OCI-LY7 (cell line): ENCODE measurements around the gene GAS7. TPM values are rescaled to one million over a fixed set of nuclear protein-coding genes. Genes with fewer than 3 reads are reported as not detected.

Experiments
- BruUV-seq: library from RNA; stranded (reverse); fragments of 400-500 nt; replicated peaks from 2 replicates; lab custom pipeline; 2021; lab: Mats Ljungman, UMichigan
- CTCF ChIA-PET: fragments of 300-600 bp; sonication (Branson Sonifier 250); formaldehyde crosslinking; loops from one replicate; lab custom pipeline; 2022; ENCODE audit warnings: antibody characterized with exemption; ENCODE audit not compliant: unreplicated experiment; lab: Charles Lee
- POLR2A ChIA-PET: fragments of 300-600 bp; sonication (Branson Sonifier 250); formaldehyde crosslinking; loops from one replicate; lab custom pipeline; 2022; ENCODE audit warnings: antibody characterized with exemption; lab: Charles Lee
- DNase-seq: peaks from one replicate; pipeline ENCODE4 v3.0.0-alpha.2; 2015; ENCODE audit warnings: low spot score
- H2AFZ ChIP-seq: fragments of 200-600 bp; sonication (generic), shearing (Covaris generic); 2 replicates; pipeline ENCODE4 v1.6.1; 2014; ENCODE audit warnings: mild to moderate bottlenecking, antibody characterized with exemption, low read length, moderate library complexity
- H3K27ac ChIP-seq: fragments of 200-600 bp; sonication (generic); 2 replicates; pipeline ENCODE4 v1.5.1; 2014; ENCODE audit warnings: mixed run types, low read depth, mild to moderate bottlenecking, moderate library complexity, low read length, inconsistent platforms; ENCODE audit not compliant: poor library complexity, severe bottlenecking
- H3K36me3 ChIP-seq: fragments of 200-600 bp; sonication (generic); 2 replicates; pipeline ENCODE4 v1.6.1; 2014; ENCODE audit warnings: mild to moderate bottlenecking, antibody characterized with exemption, low read length, moderate library complexity, mixed read lengths; ENCODE audit not compliant: insufficient read depth
- H3K4me1 ChIP-seq: fragments of 200-600 bp; sonication (generic); 2 replicates; pipeline ENCODE4 v1.5.1; 2014; ENCODE audit warnings: mild to moderate bottlenecking, low read length; ENCODE audit not compliant: insufficient read depth, poor library complexity, severe bottlenecking
- H3K4me2 ChIP-seq: fragments of 200-600 bp; sonication (generic); 2 replicates; pipeline ENCODE4 v1.6.1; 2014; ENCODE audit warnings: mild to moderate bottlenecking, low read length
- H3K4me3 ChIP-seq: fragments of 200-600 bp; sonication (generic); 2 replicates; pipeline ENCODE4 v1.5.1; 2014; ENCODE audit warnings: mild to moderate bottlenecking, low read depth, low read length; ENCODE audit not compliant: poor library complexity, severe bottlenecking
- H3K79me2 ChIP-seq: fragments of 200-600 bp; sonication (generic); 2 replicates; pipeline ENCODE4 v1.6.1; 2016; ENCODE audit warnings: low read depth, mild to moderate bottlenecking, low read length, moderate library complexity, mixed read lengths; ENCODE audit not compliant: insufficient read depth
- H3K9me2 ChIP-seq: fragments of 200-600 bp; sonication (generic); 2 replicates; pipeline ENCODE4 v1.6.1; 2016; ENCODE audit warnings: mild to moderate bottlenecking, low read length, mixed read lengths; ENCODE audit not compliant: insufficient read depth
- H3K9me3 ChIP-seq: fragments of 200-600 bp; sonication (generic); 2 replicates; pipeline ENCODE4 v1.6.1; 2014; ENCODE audit warnings: mild to moderate bottlenecking, mixed run types, low read length, mixed read lengths
- H4K20me1 ChIP-seq: fragments of 200-600 bp; sonication (generic); 2 replicates; pipeline ENCODE4 v1.6.1; 2014; ENCODE audit warnings: mild to moderate bottlenecking, antibody characterized with exemption, low read length, moderate library complexity, mixed read lengths; ENCODE audit not compliant: insufficient read depth
- CTCF ChIP-seq: fragments of 200-600 bp; sonication (generic); conservative IDR thresholded peaks from 2 replicates; pipeline ENCODE4 v1.5.1; 2014; ENCODE audit warnings: mild to moderate bottlenecking, antibody characterized with exemption, low read length, moderate library complexity, mixed read lengths
- EZH2phosphoT487 ChIP-seq: fragments of 200-600 bp; sonication (generic); IDR thresholded peaks from 2 replicates; pipeline ENCODE4 v1.6.1; 2018; ENCODE audit warnings: low read depth, borderline replicate concordance, mild to moderate bottlenecking, mixed run types, antibody characterized with exemption, low read length, moderate library complexity, mixed read lengths
- intact Hi-C: fragments of 100-400 bp; cut with micrococcal nuclease; formaldehyde crosslinking; loops from one replicate; pipeline ENCODE4 v1.10.0; 2022; ENCODE audit not compliant: unreplicated experiment
- total RNA-seq, 2 experiments: library from RNA; depleted of rRNA in 1 of 2; stranded (reverse); fragments of >200 nt in 1 of 2; shearing (Covaris generic) in 1 of 2; gene quantifications; 2 replicates each; pipeline ENCODE4 v1.2.3, GENCODE V29; 2014 to 2022

GAS7 gene
- total RNA-seq, 2 experiments from 2014 or later, result 1.5 TPM; not detected in 1

GRCh38 chr17:10120749-10121148 lies 77.7 kb downstream of the GAS7 start:
- H3K4me2 ChIP-seq, result no peak overlapping the region
- no peaks in the 10 kb centered on the region for H3K4me1 ChIP-seq
- intact Hi-C loops, result loop anchor here (1.0 kb wide), 1 partner anchor 37 kb away; no protein-coding TSS in a partner anchor
- H2AFZ ChIP-seq, result no peak overlapping the region
- BruUV-seq, result no TSS peak
- TF ChIP-seq CTCF (no peak), EZH2phosphoT487 (no peak)
- DNase-seq, result no peak
- no peaks in the 10 kb centered on the region for H4K20me1 ChIP-seq
- no peaks in the 10 kb centered on the region for H3K9me2 ChIP-seq
- H3K36me3 ChIP-seq, result no peaks in the 10 kb centered on the region
- H3K79me2 ChIP-seq, result no peaks in the 10 kb centered on the region
- H3K27ac ChIP-seq, result no peak overlapping the region
- POLR2A ChIA-PET, result no interaction called here
- no peak overlapping the region for H3K4me3 ChIP-seq
- CTCF ChIA-PET, result no interaction called here
- H3K9me3 ChIP-seq, result no peaks in the 10 kb centered on the region

GRCh38 chr17:10120109-10120485 lies 78.3 kb downstream of the GAS7 start:
- no peak overlapping the region for H3K4me2 ChIP-seq
- no peak overlapping the region for H3K27ac ChIP-seq
- intact Hi-C loops, result loop anchor here (1.0 kb wide), 1 partner anchor 37 kb away; no protein-coding TSS in a partner anchor

More at GRCh38 chr17:10120109-10120485, 78.3 kb downstream of the GAS7 start:
- Histone ChIP-seq H2AFZ (no peak overlapping the region), H3K9me2 (no peaks in the 10 kb centered on the region), H4K20me1 (no peaks in the 10 kb centered on the region), H3K9me3 (no peaks in the 10 kb centered on the region), H3K36me3 (no peaks in the 10 kb centered on the region), H3K4me3 (no peak overlapping the region), H3K79me2 (no peaks in the 10 kb centered on the region), H3K4me1 (no peaks in the 10 kb centered on the region)
- TF ChIP-seq EZH2phosphoT487 (no peak), CTCF (no peak)
- ChIA-PET CTCF (no interaction called here), POLR2A (interaction anchor here (0.6 kb wide), 1 partner anchor 35 kb away, joined by 4 read pairs; no protein-coding TSS in a partner anchor)
- no peak for DNase-seq
- BruUV-seq, result no TSS peak
